Stromal cell of bone marrow (primary cell): ENCODE data around the gene NKAIN2.

ENCODE experiments used
- DNase-seq: peaks from one replicate; pipeline ENCODE4 v3.0.0-alpha.2; 2012; ENCODE audit warnings: low read depth

The NKAIN2 gene

DNA sequence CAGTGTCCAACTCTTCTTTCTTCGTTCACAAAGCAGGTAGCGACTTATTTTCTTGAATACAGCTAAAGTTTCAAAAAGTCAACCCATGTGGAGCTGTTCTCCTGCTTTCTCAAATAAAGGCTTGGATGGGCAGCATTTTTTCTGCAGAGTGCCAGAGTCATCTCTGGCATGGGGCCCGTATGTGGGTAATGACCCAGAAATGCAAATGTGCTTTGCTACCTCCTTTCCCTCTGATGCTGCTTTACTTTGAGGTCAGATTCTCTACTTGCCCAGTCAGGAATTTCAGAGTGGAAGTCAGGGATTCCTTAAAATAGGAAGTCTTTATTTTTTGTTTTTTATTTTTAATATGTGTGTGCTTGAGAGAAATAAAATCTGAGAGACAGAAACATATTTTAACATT is 4.9 kb downstream of the NKAIN2 start:
- DNase-seq, result no peak

GRCh38 chr6:123810214-123810613 is 6.5 kb downstream of the NKAIN2 start:
- DNase-seq, result no peak

DNA sequence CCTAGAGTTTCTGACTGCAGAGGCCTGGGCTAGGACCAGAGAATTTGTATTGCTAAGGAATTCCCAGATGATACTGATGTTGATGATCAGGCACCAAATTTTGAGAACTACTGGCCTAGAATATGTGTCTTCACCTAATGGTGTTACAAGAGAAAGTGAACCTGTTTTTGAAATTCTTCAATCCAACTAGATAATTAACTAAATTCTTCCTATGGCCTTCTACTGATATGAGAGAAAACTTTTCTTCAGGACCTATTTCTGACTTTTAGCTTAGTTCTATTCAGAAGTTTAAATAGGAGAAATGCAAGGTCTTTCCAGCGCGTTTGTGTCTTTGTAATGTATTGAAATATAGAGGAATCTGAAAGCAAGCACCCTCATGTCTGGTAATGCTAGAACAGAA is 7.3 kb downstream of the NKAIN2 start:
- DNase-seq, result no peak

DNA sequence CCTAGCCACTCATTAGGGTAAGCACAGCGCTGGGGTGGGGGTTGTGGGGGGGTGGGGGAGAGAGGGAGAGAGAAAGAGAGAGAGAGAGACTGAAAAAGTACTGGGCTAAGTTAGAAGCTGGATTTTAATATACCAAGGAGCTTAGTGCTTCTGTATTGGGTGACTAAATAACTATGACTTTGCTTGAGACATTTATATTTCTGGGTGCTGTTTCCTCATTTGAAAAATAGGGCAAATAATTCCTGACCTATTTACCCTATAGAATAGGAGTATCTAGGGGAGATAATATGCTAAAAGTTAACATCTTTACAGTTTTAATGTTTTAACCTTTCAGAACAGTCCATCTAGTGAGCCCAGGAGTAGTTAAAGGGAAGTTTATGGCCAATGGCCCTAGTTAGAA is 7.7 kb downstream of the NKAIN2 start:
- no peak for DNase-seq

DNA sequence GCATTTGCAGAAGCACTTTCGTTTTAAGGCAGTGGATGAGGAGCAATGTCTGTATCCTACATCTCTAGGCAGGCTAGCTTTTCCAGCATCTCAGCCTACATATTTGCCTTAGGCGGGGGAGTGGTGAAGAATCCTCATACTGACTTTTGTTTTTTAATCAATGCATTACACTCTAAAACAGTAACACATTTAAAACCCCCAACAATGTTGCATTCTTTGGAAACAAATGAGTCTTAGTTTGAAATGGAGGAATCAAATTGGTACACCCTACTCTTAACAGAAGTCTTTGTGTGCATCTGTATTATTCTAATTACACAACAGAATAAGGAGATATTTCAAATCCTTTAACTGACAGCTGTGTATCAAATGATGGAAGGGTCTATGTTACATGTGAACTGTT is 9.0 kb downstream of the NKAIN2 start:
- DNase-seq, result no peak

GRCh38 chr6:123821112-123821511 is 17.4 kb downstream of the NKAIN2 start:
- DNase-seq, result no peak

DNA sequence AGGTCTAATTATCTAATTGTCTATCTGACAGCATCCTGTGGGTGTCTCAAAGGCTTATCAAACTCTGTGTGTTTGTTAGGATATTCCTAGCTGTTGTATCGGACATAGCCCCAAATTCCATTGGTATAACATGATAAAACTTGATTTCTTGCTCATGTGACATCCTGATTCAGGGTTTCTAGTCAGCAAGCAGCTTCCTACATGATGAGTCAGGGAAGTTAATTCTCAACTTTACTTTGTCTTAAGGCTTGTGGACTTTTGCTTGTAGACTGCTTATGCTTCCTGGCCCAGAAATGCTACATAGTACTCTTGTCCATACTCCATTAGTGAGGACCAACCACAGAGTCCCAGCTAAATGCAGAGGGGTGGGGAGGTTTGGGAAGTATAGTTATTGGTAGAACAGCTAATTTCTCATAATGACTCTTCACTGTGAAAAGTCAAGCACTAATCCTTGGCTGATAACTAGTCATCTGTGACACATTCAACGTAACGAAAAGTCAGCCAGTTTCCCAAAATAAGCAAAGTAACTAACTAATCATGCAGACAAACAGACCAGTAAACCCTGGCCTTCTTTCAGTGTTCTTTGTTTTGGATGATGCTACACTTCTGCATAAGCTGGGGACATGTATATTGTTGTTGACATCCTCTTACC is 25.8 kb downstream of the NKAIN2 start:
- DNase-seq, result peak; percentile 25

- no peak for DNase-seq
These were observed 26.5 kb downstream of the NKAIN2 start for GRCh38 chr6:123830120-123830519.

GRCh38 chr6:123838505-123839234 is 35.0 kb downstream of the NKAIN2 start:
- no peak for DNase-seq

- DNase-seq, result no peak
These were observed 37.6 kb downstream of the NKAIN2 start for GRCh38 chr6:123841067-123841896.

GRCh38 chr6:123844011-123844410 is 40.3 kb downstream of the NKAIN2 start:
- no peak for DNase-seq

- no peak for DNase-seq
These were observed 44.7 kb downstream of the NKAIN2 start for GRCh38 chr6:123848347-123848746.

DNA sequence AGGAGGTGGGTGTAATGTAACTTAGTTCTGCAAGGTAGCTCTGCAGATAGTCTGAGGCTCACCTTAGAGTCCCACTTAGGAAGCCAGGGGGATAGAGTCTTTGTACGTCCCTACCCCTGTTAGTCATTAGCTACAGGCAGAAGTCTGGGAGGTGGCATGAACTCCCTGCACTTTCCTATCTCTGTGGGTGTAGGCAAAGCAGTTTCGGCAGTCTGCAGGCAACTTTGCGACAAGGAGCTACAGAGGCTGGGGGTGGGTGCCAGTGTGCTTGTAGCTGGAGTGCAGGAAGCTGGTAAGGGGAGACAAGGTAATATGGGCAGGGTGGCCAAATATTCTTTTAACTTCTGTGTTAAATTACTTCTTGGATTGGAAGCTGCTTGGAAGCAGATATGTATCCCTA is 45.7 kb downstream of the NKAIN2 start:
- DNase-seq, result no peak

GRCh38 chr6:123850555-123850954 is 46.9 kb downstream of the NKAIN2 start:
- DNase-seq, result no peak

- no peak for DNase-seq
These were observed 50.5 kb downstream of the NKAIN2 start for GRCh38 chr6:123854201-123854600.

DNA sequence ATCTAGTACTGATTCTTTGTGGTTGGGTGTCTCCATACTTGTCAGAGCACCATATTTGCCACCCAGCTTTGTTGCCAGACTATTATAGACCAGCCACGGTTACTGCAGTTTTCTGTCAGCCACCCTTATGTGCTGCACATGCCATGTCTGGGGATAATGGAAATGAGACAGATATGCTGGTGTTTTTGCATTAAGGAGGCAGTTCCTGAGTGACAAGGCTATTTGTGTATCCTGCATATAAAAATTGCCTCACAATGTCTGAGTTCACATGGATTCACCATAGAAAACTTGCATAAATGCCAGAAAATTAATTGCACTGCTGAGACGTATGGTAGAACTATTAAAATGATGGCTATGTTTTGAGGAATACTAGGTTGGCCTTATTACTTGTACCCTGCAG is 51.8 kb downstream of the NKAIN2 start:
- DNase-seq, result no peak

GRCh38 chr6:123859291-123859690 is 55.6 kb downstream of the NKAIN2 start:
- no peak for DNase-seq

- DNase-seq, result no peak
These were observed 65.7 kb downstream of the NKAIN2 start for GRCh38 chr6:123869334-123869733.

GRCh38 chr6:123873974-123874373 is 70.3 kb downstream of the NKAIN2 start:
- no peak for DNase-seq

DNA sequence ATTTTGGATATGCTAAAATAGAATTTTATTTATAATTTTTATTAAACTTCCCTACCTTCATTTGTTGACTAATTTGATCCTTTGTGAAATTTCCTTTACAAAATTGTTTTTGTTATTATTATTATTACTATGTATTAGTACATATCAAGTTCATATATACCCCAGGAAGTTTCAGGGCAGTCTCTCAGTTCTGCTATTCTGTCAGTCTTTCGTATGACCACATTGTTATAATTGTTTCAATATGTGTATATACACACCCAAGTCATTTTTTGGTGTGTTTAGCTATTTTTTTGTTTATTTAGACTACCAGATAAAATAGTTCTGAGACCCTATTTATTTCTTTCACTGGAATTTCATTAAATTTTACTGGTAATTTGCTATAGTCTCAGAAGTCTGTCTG is 72.1 kb downstream of the NKAIN2 start:
- no peak for DNase-seq

- no peak for DNase-seq
These were observed 76.1 kb downstream of the NKAIN2 start for GRCh38 chr6:123879749-123880148.

GRCh38 chr6:123888771-123889513 is 85.3 kb downstream of the NKAIN2 start:
- no peak for DNase-seq
